Body of pancreas (tissue), 4 donors: ENCODE results near the gene HNRNPH2.

Source experiments
- POLR2A ChIP-seq, 3 donors: fragments of 450-650 bp; IDR thresholded peaks; one replicate each; pipeline ENCODE4 v1.6.1; 2016; ENCODE audit warnings: antibody characterized with exemption in 3 of 3, mild to moderate bottlenecking in 2 of 3
- TF ChIP-seq, protein P1 (sequence below), 7 experiments: fragments of 450-650 bp in 4 of 7; fragments of 200-600 bp in 3 of 7; sonication (generic) in 3 of 7; IDR thresholded peaks; one replicate each; pipeline ENCODE4 v1.5.1; 2016 to 2019; ENCODE audit warnings: antibody characterized with exemption in 7 of 7

DNA sequence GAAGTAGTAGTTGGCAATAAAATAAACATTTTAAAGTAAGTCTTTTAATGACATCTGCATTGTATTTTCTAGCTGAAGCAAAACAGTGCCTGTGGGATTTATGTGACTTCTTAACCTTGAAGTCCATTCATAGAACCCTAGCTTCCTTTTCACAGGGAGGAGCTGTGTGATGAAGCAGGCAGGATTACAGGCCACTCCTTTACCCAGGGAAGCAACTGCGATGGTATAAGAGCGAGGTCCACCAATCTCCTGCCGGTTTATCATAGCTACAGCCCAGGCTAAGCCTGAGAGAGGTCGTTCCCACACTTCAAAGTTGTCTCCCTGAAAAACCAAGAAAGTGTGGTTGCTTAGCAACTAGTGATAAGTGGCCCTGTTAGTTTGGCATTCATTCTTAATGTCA, 10.2 kb upstream of the HNRNPH2 start:
- TF ChIP-seq, protein P1, sequence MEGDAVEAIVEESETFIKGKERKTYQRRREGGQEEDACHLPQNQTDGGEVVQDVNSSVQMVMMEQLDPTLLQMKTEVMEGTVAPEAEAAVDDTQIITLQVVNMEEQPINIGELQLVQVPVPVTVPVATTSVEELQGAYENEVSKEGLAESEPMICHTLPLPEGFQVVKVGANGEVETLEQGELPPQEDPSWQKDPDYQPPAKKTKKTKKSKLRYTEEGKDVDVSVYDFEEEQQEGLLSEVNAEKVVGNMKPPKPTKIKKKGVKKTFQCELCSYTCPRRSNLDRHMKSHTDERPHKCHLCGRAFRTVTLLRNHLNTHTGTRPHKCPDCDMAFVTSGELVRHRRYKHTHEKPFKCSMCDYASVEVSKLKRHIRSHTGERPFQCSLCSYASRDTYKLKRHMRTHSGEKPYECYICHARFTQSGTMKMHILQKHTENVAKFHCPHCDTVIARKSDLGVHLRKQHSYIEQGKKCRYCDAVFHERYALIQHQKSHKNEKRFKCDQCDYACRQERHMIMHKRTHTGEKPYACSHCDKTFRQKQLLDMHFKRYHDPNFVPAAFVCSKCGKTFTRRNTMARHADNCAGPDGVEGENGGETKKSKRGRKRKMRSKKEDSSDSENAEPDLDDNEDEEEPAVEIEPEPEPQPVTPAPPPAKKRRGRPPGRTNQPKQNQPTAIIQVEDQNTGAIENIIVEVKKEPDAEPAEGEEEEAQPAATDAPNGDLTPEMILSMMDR (IDR thresholded peaks at IDR 0.05) = no peak
- no peak for TF ChIP-seq POLR2A (IDR thresholded peaks at IDR 0.05)
